Inflammatory macrophage treated with lipopolysaccharide for 1 hour (primary cell): ENCODE data around the gene SWSAP1.
"Not testable (repeated sequence)": the region's sequence is repeated elsewhere in the genome, so short reads cannot be mapped to it uniquely, and the experiment has no call there.

Source experiments
- DNase-seq, 2 donors: peaks; one replicate each; pipeline ENCODE4 v3.0.0-alpha.2; 2020 to 2022

The SWSAP1 gene

GRCh38 chr19:11379269-11379845 is 4.9 kb downstream of the SWSAP1 start:
- DNase-seq, result not testable (repeated sequence)

- no peak for DNase-seq
Measured at GRCh38 chr19:11379857-11380350, 5.4 kb downstream of the SWSAP1 start.

- DNase-seq, result peak; percentile 93 to 95
Measured at GRCh38 chr19:11380653-11381537, 6.4 kb downstream of the SWSAP1 start.

- DNase-seq, result peak in 1 of 2 donors; percentile 69
Measured at GRCh38 chr19:11382898-11383705, 8.6 kb downstream of the SWSAP1 start.

- no peak for DNase-seq
Measured at GRCh38 chr19:11383706-11384048, 9.2 kb downstream of the SWSAP1 start.

- DNase-seq, result no peak
Measured at GRCh38 chr19:11384778-11385129, 10.3 kb downstream of the SWSAP1 start.

GRCh38 chr19:11387162-11388034 is 12.9 kb downstream of the SWSAP1 start:
- DNase-seq, result peak in 1 of 2 donors; percentile 51

- no peak for DNase-seq
Measured at GRCh38 chr19:11390359-11390758, 15.9 kb downstream of the SWSAP1 start.

- DNase-seq, result no peak
Measured at GRCh38 chr19:11390933-11391680, 16.6 kb downstream of the SWSAP1 start.

GRCh38 chr19:11397089-11397610 is 22.7 kb downstream of the SWSAP1 start:
- no peak for DNase-seq

- no peak for DNase-seq
Measured at GRCh38 chr19:11399667-11400066, 25.2 kb downstream of the SWSAP1 start.

- no peak for DNase-seq
Measured at GRCh38 chr19:11400798-11401197, 26.3 kb downstream of the SWSAP1 start.

- DNase-seq, result no peak
Measured at GRCh38 chr19:11401808-11402543, 27.5 kb downstream of the SWSAP1 start.

- no peak for DNase-seq
Measured at GRCh38 chr19:11404588-11405222, 30.2 kb downstream of the SWSAP1 start.

- no peak for DNase-seq
Measured at GRCh38 chr19:11405846-11406643, 31.6 kb downstream of the SWSAP1 start.

- DNase-seq, result peak; percentile 27 to 49
Measured at GRCh38 chr19:11406703-11407236, 32.3 kb downstream of the SWSAP1 start.

- DNase-seq, result no peak
Measured at GRCh38 chr19:11408591-11408990, 34.1 kb downstream of the SWSAP1 start.

- no peak for DNase-seq
Measured at GRCh38 chr19:11410682-11411081, 36.2 kb downstream of the SWSAP1 start.

- no peak for DNase-seq
Measured at GRCh38 chr19:11414544-11414943, 40.1 kb downstream of the SWSAP1 start.
